Measurements from ENCODE around the gene BDH1.

- TF ChIP-seq HDAC2 (IDR thresholded peaks at IDR 0.05; ENCODE audit: borderline replicate concordance in 1 of 2, low read depth in 2 of 2, low read length in 2 of 2) = no peak
- TF ChIP-seq GTF2F1 (IDR thresholded peaks at IDR 0.05; ENCODE audit: borderline replicate concordance, low read depth, low read length) = no peak
- no peak for TF ChIP-seq EZH2 (IDR thresholded peaks at IDR 0.05; ENCODE audit: low read depth, low read length, severe bottlenecking)
- no peak for TF ChIP-seq TEAD4 (IDR thresholded peaks at IDR 0.05; ENCODE audit: low read depth, low read length)
- no peak for TF ChIP-seq SIX5 (IDR thresholded peaks at IDR 0.05; ENCODE audit: low read depth, low read length)
- TF ChIP-seq CTCF (IDR thresholded peaks at IDR 0.05; ENCODE audit: control extremely low read depth in 1 of 3, insufficient read depth in 1 of 3, low read depth in 1 of 3, low read length in 3 of 3) = no peak
- no peak for TF ChIP-seq YY1 (IDR thresholded peaks at IDR 0.05; ENCODE audit: low read depth, low read length)
Observed at GRCh38 chr3:197545571-197545970, 10.2 kb downstream of the BDH1 start.
